GM13976 (cell line): ENCODE measurements around the gene PCBP3.
"Not testable (repeated sequence)": the region's sequence is repeated elsewhere in the genome, so short reads cannot be mapped to it uniquely, and the experiment has no call there.

Source experiments
- DNase-seq: peaks from one replicate; pipeline ENCODE4 v3.0.0; 2012; ENCODE audit warnings: low spot score
- in situ Hi-C: fragments of 300-500 bp; cut with MboI; formaldehyde crosslinking; loops from one replicate; pipeline ENCODE4 v1.12.0; 2022; ENCODE audit warnings: low sequenced_read_pairs, mixed read lengths, inconsistent platforms; ENCODE audit not compliant: unreplicated experiment
- TF ChIP-seq, protein P1 (sequence below): IDR thresholded peaks from 2 replicates; pipeline ENCODE4 v1.5.1; 2012; ENCODE audit warnings: borderline replicate concordance, mild to moderate bottlenecking; ENCODE audit not compliant: insufficient read depth; ENCODE audit errors: extremely low read depth, missing control alignments, control extremely low read depth

Gene PCBP3

GRCh38 chr21:45641480-45642035, 2.0 kb upstream of the PCBP3 start:
- DNase-seq: no peak
- TF ChIP-seq, protein P1, sequence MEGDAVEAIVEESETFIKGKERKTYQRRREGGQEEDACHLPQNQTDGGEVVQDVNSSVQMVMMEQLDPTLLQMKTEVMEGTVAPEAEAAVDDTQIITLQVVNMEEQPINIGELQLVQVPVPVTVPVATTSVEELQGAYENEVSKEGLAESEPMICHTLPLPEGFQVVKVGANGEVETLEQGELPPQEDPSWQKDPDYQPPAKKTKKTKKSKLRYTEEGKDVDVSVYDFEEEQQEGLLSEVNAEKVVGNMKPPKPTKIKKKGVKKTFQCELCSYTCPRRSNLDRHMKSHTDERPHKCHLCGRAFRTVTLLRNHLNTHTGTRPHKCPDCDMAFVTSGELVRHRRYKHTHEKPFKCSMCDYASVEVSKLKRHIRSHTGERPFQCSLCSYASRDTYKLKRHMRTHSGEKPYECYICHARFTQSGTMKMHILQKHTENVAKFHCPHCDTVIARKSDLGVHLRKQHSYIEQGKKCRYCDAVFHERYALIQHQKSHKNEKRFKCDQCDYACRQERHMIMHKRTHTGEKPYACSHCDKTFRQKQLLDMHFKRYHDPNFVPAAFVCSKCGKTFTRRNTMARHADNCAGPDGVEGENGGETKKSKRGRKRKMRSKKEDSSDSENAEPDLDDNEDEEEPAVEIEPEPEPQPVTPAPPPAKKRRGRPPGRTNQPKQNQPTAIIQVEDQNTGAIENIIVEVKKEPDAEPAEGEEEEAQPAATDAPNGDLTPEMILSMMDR: no peak
- in situ Hi-C loops: no loop called here

GRCh38 chr21:45642122-45642813, 1.3 kb upstream of the PCBP3 start:
- TF ChIP-seq, protein P1: no peak
- in situ Hi-C loops: no loop called here
- no peak for DNase-seq

GRCh38 chr21:45644041-45644906, 749 bp downstream of the PCBP3 start:
- peak; percentile 52 for DNase-seq
- TF ChIP-seq, protein P1: no peak
- in situ Hi-C loops: no loop called here

DNA sequence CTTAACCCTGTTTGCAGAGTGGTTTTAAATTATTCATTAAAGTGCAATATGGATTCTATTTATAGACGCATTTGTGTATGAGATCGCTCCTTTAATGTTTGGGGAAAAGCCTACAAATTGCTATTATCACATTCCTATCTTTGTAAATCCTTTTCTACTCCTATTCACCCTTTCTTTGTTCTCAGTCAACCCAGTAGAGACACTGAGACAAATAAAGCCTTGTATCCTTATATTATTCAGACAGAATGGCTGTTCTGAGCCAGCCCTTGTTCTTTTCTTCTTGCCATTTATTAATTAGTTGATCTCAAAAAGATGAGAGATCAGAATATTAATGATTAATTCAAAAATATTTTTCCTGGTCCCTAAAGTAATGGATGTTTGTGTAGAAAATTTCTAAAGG, 8.4 kb downstream of the PCBP3 start:
- in situ Hi-C loops: no loop called here
- TF ChIP-seq, protein P1: no peak
- no peak for DNase-seq

- TF ChIP-seq, protein P1: no peak
- in situ Hi-C loops: no loop called here
- no peak for DNase-seq
These were observed 11.6 kb downstream of the PCBP3 start for GRCh38 chr21:45655124-45655523.

DNA sequence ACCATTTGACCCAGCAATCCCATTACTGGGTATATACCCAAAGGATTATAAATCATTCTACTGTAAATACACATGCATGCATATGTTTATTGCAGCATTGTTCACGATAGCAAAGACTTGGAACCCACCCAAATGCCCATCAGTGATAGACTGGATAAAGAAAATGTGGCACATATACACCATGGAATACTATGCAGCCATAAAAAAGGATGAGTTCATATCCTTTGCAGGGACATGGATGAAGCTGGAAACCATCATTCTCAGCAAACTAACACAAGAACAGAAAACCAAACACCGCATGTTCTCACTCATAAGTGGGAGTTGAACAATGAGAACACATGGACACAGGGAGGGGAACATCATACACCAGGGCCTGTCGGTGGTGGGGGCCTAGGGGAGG, 12.6 kb downstream of the PCBP3 start:
- in situ Hi-C loops, DNase-seq: not testable (repeated sequence)

- DNase-seq, in situ Hi-C loops: not testable (repeated sequence)
These were observed 18.5 kb downstream of the PCBP3 start for GRCh38 chr21:45661913-45662622.

GRCh38 chr21:45662623-45663245, 19.2 kb downstream of the PCBP3 start:
- in situ Hi-C loops, DNase-seq: not testable (repeated sequence)
